8988T (cell line): ENCODE data around the gene CCNI2.

ENCODE experiments used
- DNase-seq: peaks from one replicate; pipeline ENCODE4 v3.0.0; 2011

CCNI2 gene

DNA sequence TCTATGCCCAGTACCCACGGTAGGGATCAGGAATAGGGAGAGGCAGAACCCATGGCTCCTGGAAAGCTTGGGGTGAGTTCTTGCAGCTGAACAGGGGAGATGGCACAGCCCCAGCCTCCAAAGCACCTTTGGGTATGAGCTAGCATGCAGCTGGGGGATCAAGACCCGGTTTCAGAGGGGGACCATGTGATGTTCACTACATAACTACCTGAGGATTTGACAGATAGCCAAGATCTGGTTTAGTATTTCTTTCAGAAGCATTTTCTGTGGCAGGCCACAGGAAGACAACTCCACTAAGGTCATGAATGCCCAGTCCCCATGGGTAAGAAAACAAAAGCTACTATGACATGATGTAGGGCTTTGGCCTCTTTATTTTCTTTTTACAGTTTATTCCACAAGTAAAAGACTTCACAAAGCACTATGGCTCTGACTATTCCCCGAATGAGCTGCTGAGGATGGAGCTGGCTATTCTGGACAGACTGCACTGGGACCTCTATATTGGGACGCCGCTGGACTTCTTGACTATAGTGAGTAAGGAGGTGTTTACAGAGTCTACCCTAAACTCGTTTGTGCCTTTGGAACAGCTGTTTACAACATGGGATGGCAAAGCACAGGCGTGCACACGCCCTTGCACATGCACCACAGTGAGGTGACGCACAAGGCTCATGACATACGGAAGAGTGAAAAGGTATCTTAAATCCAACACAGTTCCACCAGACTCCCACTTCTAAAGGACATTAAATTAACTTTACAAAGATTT, 3.4 kb downstream of the CCNI2 start:
- no peak for DNase-seq

DNA sequence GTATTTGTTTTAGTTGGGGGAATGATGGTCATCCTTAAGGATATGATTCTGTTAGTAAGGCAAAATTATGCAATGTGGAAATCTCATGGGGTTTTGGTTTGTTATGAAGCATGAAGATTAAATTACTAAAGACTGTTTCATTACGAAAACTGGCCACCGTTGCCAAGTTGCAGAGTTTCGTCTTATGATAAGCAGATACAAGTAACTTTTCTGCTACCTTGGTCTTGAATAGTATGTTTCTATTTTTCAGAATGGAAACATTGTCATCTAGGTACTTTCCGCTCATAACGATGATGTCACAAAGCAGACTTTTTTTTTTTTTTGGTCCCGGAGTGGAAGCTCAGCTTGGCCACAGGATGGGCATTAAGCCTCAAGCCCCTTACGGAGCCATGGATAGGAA, 4.2 kb downstream of the CCNI2 start:
- DNase-seq: no peak

GRCh38 chr5:132751971-132752580, 4.8 kb downstream of the CCNI2 start:
- no peak for DNase-seq

DNA sequence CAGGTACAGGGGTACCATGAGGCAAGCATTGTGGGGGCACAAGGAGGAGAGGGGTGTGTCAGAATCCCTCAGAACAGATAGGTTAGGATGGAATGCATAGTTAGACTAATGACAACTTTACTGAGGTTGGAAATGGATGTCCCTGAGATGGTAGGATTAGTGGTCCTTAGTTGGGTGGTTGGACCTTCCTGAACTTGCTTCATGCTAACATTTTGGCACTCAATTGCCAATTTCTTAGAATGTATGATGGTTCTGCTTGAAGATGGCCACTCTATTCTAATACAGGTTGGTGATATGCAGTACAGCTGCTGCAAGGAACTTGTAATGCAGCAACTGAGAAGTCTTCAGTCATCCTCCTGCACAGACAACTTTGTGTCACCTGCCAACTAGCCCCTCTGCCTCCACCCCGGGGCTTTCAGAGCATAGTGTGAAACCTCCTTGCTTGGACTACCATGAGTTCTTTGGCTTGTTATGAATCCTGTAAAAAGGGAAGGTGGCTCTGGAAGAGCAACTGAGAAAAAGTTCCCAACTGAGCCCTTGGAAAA, 5.4 kb downstream of the CCNI2 start:
- DNase-seq: no peak

- no peak for DNase-seq
These were observed 6.1 kb downstream of the CCNI2 start for GRCh38 chr5:132753135-132753987.

- DNase-seq: no peak
These were observed 6.9 kb downstream of the CCNI2 start for GRCh38 chr5:132754111-132754510.

DNA sequence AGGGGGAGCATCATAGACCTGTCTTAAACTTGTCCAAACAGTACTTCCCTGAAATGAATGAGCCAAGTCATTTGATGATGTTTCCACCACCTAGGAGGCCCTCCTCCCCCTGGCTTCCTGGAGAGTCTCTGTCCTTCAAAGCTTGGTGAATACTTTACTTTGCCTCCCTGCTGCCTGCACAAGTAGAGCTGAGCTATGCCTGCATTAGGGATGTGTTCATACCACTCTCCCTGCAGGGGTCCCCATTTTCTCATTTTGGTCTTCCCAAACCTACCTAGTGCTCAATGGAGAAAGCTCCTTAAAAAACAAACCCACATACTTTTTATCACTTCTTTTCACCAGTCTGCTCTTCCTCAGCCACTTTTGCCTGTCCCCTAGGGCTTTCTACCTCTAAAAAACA, 7.7 kb downstream of the CCNI2 start:
- DNase-seq: no peak

DNA sequence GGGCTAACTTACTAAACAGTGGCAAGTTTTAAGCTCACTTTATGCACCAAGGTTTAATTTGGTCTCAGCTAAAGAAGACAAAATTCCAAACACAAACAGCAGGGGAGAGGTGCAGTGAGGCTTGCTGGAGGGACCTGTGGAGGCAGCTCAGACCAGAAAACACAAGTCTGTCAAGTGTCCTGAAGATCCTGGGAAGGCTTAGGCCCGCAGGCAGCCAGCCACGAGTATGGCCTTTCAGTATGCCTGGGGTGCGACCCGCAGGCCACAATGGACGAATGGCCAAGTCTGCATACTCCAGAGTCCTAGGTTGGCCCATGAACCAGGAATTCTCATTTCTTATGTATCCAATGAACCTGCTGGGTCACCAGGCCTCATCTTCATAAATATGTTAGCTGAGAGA, 9.3 kb downstream of the CCNI2 start:
- no peak for DNase-seq

GRCh38 chr5:132758451-132758850, 11.2 kb downstream of the CCNI2 start:
- no peak for DNase-seq

- DNase-seq: no peak
These were observed 12.2 kb downstream of the CCNI2 start for GRCh38 chr5:132759114-132760048.

DNA sequence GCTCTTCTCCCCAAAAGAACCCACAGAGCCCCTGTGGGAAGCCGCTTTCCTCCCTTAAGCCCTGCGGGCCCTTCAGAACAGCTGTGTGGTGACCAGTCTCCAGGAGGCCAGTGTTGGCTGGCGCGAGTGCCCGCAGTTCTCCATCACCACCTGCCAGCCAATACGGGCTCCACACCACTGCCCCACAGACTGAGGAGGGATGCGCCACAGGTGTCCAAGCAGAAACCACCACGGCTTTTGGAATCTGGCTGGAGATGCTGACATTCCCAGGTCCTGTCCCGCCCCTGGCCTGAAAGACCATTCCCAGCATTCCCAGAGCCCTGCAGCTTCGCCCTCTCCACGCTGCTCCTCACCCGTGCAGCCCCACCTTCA, 12.8 kb downstream of the CCNI2 start:
- no peak for DNase-seq

GRCh38 chr5:132760601-132761317, 13.5 kb downstream of the CCNI2 start:
- no peak for DNase-seq

DNA sequence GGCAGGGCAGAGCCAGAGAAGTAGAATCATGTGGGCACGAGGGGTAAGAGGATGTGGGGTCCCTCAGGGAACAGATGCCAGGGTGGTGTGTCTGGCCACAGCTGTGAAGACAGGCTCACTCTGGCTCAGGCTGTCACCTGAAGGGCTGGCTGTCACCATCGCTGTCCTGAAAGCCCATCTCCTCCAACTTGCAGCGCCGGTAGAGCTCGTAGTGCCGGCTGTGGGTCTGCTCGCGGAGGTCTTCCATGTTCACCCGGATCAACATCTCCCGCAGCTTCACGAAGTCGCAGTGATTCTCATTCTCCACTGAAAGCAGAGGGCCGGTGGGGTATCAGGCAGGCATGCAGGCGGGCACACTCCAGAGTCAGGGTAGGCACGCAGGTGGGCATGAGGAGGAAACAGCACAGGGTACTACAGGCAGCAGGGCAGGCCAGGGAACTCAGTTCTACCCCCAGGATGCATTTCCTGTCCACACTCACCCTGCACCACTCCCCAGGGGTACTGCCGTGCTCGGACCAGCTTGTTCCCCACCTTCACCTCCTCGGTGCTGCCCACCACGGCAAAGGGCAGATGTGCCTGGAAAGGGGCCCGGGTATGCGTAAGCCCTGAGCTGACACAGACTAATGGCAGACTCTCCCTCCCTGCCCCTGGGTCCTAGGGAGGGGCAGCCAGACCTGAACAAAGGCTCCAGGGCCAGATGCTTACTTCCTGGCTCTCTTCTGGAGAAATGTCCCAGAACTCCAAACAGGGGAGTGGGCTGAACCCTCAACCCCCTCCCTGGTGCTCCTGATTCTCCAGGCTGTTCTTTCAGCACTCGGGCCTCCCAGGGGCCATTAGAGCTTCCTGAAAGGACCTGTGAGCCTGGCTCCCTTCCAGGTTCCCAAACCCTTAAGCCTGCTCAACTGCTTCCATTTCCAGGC, 14.4 kb downstream of the CCNI2 start:
- no peak for DNase-seq

DNA sequence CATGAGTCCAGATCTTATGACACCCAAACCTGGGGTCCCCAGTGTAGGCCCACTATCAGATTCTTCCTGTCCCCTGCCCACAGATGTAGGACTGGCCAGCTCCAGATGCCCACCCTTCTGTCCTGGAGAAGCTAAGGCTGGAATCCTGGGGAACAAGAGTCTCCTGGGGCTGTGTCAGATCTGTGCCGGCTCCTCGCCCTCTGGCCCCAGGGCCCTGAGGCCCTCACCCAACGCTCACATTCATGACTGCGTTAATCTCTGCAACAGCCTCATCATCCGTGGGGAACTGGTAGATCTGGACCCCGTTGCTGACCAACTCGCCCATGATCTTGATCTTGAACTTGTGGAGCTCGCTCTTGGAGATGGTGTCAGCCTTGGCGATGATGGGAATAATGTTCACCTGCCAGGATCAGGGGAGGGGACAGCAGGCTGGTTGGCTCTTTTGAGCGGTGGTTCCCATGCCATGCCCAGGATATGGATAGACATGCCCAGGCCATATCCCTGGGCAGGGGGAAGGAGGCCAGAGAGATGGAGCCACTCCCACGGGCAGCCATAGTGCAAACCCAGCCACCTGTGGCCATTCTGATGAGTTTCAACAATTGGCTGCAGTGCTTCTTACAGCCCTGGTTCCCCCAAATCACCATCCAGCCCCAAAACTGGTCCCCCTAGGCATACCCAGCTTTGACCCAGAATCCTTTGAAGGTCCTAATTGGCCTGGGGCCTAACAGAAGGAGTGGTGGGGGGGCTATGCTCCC, 15.2 kb downstream of the CCNI2 start:
- no peak for DNase-seq

DNA sequence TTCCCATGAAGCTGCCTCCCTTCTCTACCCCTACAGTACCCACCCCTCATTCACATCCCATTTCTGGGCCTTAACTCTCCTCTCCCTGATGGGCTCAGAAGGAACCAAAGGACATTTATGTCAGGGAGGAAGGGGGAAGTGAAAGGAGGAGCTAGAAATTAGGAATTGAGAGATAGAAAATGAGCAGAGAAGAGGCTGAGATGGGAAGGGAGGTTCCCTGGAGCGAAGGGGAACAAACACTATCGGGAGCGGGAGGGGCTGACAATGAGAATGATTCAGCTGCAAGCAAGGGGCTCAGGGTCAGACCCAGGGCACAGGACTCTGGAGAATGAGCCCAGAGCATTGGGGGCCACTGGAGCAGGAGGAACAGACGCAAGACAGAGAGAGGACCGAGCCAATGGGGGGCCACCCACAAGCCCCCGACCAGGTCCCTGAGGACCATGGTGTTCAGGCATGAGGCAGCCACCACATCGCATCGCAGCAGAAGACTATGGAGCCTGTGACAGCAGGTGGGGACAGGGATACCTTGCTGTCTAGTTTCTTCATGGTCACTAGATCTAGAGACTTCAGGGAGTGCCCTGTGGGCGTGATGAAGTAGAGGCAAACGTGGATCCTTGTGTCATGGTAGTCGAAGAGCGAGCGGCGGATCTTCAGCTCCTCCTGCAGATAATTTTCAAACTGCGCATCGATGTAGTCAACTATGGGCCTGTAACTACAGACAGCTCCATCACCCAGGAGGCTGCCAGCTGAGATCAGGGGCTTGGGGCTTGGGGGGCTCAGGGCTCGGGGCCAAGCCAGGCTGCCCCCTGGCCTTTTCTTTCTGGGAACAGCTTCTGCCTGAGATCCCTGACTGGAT, 16.2 kb downstream of the CCNI2 start:
- DNase-seq: no peak

DNA sequence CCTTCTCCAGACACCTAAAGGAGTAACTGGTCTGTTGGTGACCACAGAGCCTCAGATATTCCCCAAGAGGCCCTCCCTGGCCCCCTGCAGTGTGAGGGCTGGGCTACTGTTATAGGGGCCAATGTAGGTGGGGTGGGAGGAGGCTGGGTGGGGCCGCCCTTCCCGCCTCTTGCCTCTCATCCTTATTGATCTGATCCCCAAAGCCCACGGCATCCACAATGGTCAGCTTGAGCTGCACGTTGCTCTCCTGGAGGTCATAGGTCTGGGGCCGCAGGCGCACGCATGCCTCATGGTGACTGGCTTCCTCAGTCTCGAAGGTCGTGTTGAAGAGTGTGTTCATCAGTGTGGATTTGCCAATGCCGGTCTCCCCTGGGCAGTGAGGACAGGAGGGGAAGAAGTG, 16.8 kb downstream of the CCNI2 start:
- DNase-seq: no peak

DNA sequence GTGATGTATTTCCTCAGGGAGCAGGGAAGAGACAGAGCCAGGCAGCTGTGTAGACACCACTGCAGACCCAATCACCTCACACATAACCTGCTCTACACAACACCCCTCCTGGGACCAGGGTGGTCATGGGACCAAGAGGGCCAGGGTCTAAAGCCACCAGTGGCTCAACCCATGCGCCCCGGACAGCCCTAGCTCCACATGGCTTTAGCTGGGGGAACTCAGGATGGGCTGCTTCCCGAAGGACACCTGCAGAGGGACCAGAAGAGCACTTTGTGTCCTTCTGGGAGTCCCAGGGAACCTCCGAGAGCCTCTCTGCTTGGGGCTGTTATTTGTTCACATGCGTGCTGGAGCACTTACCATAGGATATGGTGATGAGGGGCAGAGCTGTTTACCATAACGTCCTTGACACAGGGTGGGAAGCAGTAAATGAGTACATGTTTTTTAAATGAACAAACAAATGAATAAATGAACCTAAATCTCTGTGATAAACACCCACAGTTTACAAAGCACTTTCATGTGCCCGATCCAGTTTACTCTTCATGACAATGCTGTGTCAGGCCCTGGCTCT, 17.5 kb downstream of the CCNI2 start:
- DNase-seq: no peak

GRCh38 chr5:132765311-132766019, 18.2 kb downstream of the CCNI2 start:
- no peak for DNase-seq
